SK-N-SH (cell line): ENCODE measurements around the gene PGGHG. TPM values are rescaled to one million over a fixed set of nuclear protein-coding genes. Genes with fewer than 3 reads are reported as not detected.
A peak's percentile ranks its signal among the peaks of the same experiment; 100 is the strongest.

Experiments used
- CTCF ChIA-PET: fragments of 300-600, 350-600 bp; formaldehyde crosslinking; extraction: SDS; loops from one replicate; lab custom pipeline; 2021; lab: Yijun Ruan, JAX
- POLR2A ChIA-PET: fragments of 350-600 bp; sonication (Branson Sonifier 250); formaldehyde crosslinking; extraction: SDS; loops from one replicate; lab custom pipeline; 2020; ENCODE audit warnings: antibody characterized with exemption, inconsistent platforms; lab: Yijun Ruan, JAX
- DNase-seq: peaks from one replicate; pipeline ENCODE4 v3.0.0; 2012
- H2AFZ ChIP-seq: fragments of 200-600 bp; sonication (generic); 2 replicates; pipeline ENCODE4 v1.8.1; 2016; ENCODE audit warnings: antibody characterized with exemption, mild to moderate bottlenecking, low read depth
- H3F3A ChIP-seq: fragments of 200-600 bp; sonication (generic); replicated peaks from 2 replicates; pipeline ENCODE3; 2016; ENCODE audit warnings: antibody characterized with exemption, mild to moderate bottlenecking; ENCODE audit not compliant: insufficient read depth
- H3K27ac ChIP-seq, 2 experiments: fragments of 200-500 bp in 1 of 2; fragments of 200-600 bp in 1 of 2; sonication (Bioruptor generic) in 1 of 2; sonication (generic), shearing (Covaris generic) in 1 of 2; 2 replicates each; pipeline versions ENCODE4 v1.5.1 to v1.6.1; 2014 to 2016; ENCODE audit warnings: low read depth in 2 of 2, inconsistent platforms in 1 of 2, low read length in 1 of 2, mild to moderate bottlenecking in 1 of 2, mixed read lengths in 1 of 2
- H3K27me3 ChIP-seq: fragments of 200-600 bp; sonication (generic), shearing (Covaris generic); 2 replicates; pipeline ENCODE4 v1.6.1; 2016; ENCODE audit warnings: mixed run types; ENCODE audit not compliant: insufficient read depth
- H3K36me3 ChIP-seq, 2 experiments: fragments of 200-500 bp in 1 of 2; fragments of 200-600 bp in 1 of 2; sonication (Bioruptor generic) in 1 of 2; sonication (generic) in 1 of 2; replicated peaks in 1 of 2; 2 replicates each; pipeline versions ENCODE3 to v1.5.1; 2014 to 2016; ENCODE audit warnings: low read length in 1 of 2, mild to moderate bottlenecking in 1 of 2; ENCODE audit not compliant: insufficient read depth in 2 of 2, control insufficient read depth in 1 of 2
- H3K4me1 ChIP-seq, 2 experiments: fragments of 200-500 bp in 1 of 2; fragments of 200-600 bp in 1 of 2; sonication (Bioruptor generic) in 1 of 2; sonication (generic), shearing (Covaris generic) in 1 of 2; 2 replicates each; pipeline versions ENCODE4 v1.5.1 to v1.6.1; 2014 to 2016; ENCODE audit warnings: low read depth in 1 of 2, low read length in 1 of 2, mixed run types in 1 of 2; ENCODE audit not compliant: insufficient read depth in 2 of 2, control insufficient read depth in 1 of 2
- H3K4me2 ChIP-seq: fragments of 200-600 bp; sonication (generic), shearing (Covaris generic); 2 replicates; pipeline ENCODE4 v1.6.1; 2017; ENCODE audit warnings: mixed run types
- H3K4me3 ChIP-seq, 2 experiments: fragments of 200-500 bp in 1 of 2; fragments of 200-600 bp in 1 of 2; sonication (Bioruptor generic) in 1 of 2; sonication (generic), shearing (Covaris generic) in 1 of 2; 2 replicates each; pipeline versions ENCODE4 v1.5.1 to v1.8.1; 2014 to 2016; ENCODE audit warnings: low read depth in 2 of 2, inconsistent platforms in 1 of 2, low read length in 1 of 2, mild to moderate bottlenecking in 1 of 2, mixed read lengths in 1 of 2, moderate library complexity in 1 of 2
- H3K79me2 ChIP-seq: fragments of 200-600 bp; sonication (generic); 2 replicates; pipeline ENCODE4 v1.8.1; 2017; ENCODE audit warnings: mild to moderate bottlenecking; ENCODE audit not compliant: insufficient read depth
- H3K9ac ChIP-seq: fragments of 200-600 bp; sonication (generic); 2 replicates; pipeline ENCODE4 v1.6.1; 2017; ENCODE audit warnings: mixed run types
- H3K9me2 ChIP-seq: fragments of 200-600 bp; sonication (generic); 2 replicates; pipeline ENCODE4 v1.6.1; 2017; ENCODE audit warnings: mixed run types
- H3K9me3 ChIP-seq: fragments of 200-600 bp; sonication (generic); 2 replicates; pipeline ENCODE4 v1.6.1; 2017; ENCODE audit warnings: mixed run types, mild to moderate bottlenecking, moderate library complexity
- H4K20me1 ChIP-seq: fragments of 200-600 bp; sonication (generic); 2 replicates; pipeline ENCODE4 v1.6.1; 2017; ENCODE audit warnings: mild to moderate bottlenecking, mixed run types; ENCODE audit not compliant: insufficient read depth
- CTCF ChIP-seq: fragments of 200-600 bp; sonication (generic); IDR thresholded peaks from 2 replicates; pipeline ENCODE4 v1.6.1; 2017; ENCODE audit warnings: antibody characterized with exemption, mild to moderate bottlenecking, moderate library complexity
- FOSL2 ChIP-seq: IDR thresholded peaks from 2 replicates; pipeline ENCODE4 v1.4.0; 2012; ENCODE audit warnings: low read depth, mild to moderate bottlenecking, moderate library complexity, borderline replicate concordance
- FOXJ3 ChIP-seq: sonication (generic); formaldehyde crosslinking; IDR thresholded peaks from 2 replicates; pipeline ENCODE4 v1.5.1; 2020; ENCODE audit warnings: mild to moderate bottlenecking, missing genetic modification reagents
- FOXM1 ChIP-seq: IDR thresholded peaks from 2 replicates; pipeline ENCODE4 v1.4.0; 2012; ENCODE audit warnings: low read depth, mild to moderate bottlenecking
- GABPA ChIP-seq: IDR thresholded peaks from 2 replicates; pipeline ENCODE4 v1.4.0; 2012; ENCODE audit warnings: low read depth, mild to moderate bottlenecking
- GATA2 ChIP-seq: sonication (generic); formaldehyde crosslinking; IDR thresholded peaks from 2 replicates; pipeline ENCODE4 v1.5.0; 2020; ENCODE audit warnings: mild to moderate bottlenecking, missing genetic modification reagents
- MAX ChIP-seq: IDR thresholded peaks from 2 replicates; pipeline ENCODE4 v1.4.0; 2012; ENCODE audit warnings: low read depth
- NFIC ChIP-seq: IDR thresholded peaks from 2 replicates; pipeline ENCODE4 v1.4.0; 2012; ENCODE audit warnings: borderline replicate concordance
- PBX3 ChIP-seq: IDR thresholded peaks from 2 replicates; pipeline ENCODE4; 2012
- POLR2AphosphoS5 ChIP-seq: IDR thresholded peaks from 2 replicates; pipeline ENCODE4 v1.6.1; 2012; ENCODE audit warnings: low read depth, low read length
- RAD21 ChIP-seq: IDR thresholded peaks from 2 replicates; pipeline ENCODE4 v1.6.1; 2012; ENCODE audit warnings: mild to moderate bottlenecking, low read length
- SIN3A ChIP-seq: IDR thresholded peaks from 2 replicates; pipeline ENCODE4 v1.6.1; 2012; ENCODE audit warnings: low read depth, mild to moderate bottlenecking, low read length, moderate library complexity, borderline replicate concordance
- TCF12 ChIP-seq: IDR thresholded peaks from 2 replicates; pipeline ENCODE4 v1.4.0; 2012
- TEAD4 ChIP-seq: IDR thresholded peaks from 2 replicates; pipeline ENCODE4 v1.4.0; 2012; ENCODE audit warnings: mild to moderate bottlenecking, borderline replicate concordance; ENCODE audit not compliant: insufficient read depth
- ZBTB33 ChIP-seq: IDR thresholded peaks from 2 replicates; pipeline ENCODE4 v1.4.0; 2012; ENCODE audit warnings: low read depth, borderline replicate concordance
- WGBS: methylation state at CpG from one replicate; pipeline ENCODE4 v1.1.6; 2017; ENCODE audit warnings: low lambda C conversion rate; 5-methylcytosine and 5-hydroxymethylcytosine counted together
- polyA plus RNA-seq, 3 experiments: library from polyadenylated mRNA; depleted of rRNA; stranded (reverse); fragments of >200 nt; gene quantifications; 2 replicates each; pipeline ENCODE4 v1.2.3, GENCODE V29; 2012

PGGHG gene
- polyA plus RNA-seq, 1 of the 3 experiments (the other 2 are of a cell fraction) = 19.9 TPM

- POLR2A ChIA-PET = no interaction called here
Measured at GRCh38 chr11:257766-258493, 31.0 kb upstream of the PGGHG start.

GRCh38 chr11:259413-259812 lies 29.5 kb upstream of the PGGHG start:
- ChIA-PET CTCF (interaction anchor here (1.7 kb wide), 1 partner anchor 9 kb away, joined by 5 read pairs; no protein-coding TSS in a partner anchor), POLR2A (no interaction called here)
- no peaks in the 10 kb centered on the region for H3K27me3 ChIP-seq
- no peaks in the 10 kb centered on the region for H4K20me1 ChIP-seq
- no peak for TF ChIP-seq CTCF
- TF ChIP-seq NFIC = no peak
- TF ChIP-seq GABPA = no peak
- TF ChIP-seq FOSL2 = no peak
- no peak for TF ChIP-seq FOXM1
- no peak for TF ChIP-seq MAX
- no peak for TF ChIP-seq GATA2 (CRISPR knock-in tag)
- no peak for TF ChIP-seq FOXJ3 (CRISPR knock-in tag)
- no peak for TF ChIP-seq POLR2AphosphoS5
- TF ChIP-seq TCF12 = no peak
- no peak for TF ChIP-seq SIN3A
- no peak for TF ChIP-seq PBX3
- no peak for TF ChIP-seq TEAD4
- no peaks in the 10 kb centered on the region for H3K79me2 ChIP-seq
- no peak overlapping the region for H2AFZ ChIP-seq
- no peaks in the 10 kb centered on the region for H3K9me3 ChIP-seq
- H3F3A ChIP-seq = peaks cover 8% of the 10 kb centered on the region
- H3K4me3 ChIP-seq = no peak overlapping the region
- no peaks in the 10 kb centered on the region for H3K4me1 ChIP-seq
- no peak for DNase-seq
- H3K9ac ChIP-seq = no peak overlapping the region
- WGBS = 65% methylated on average over 10 of the region's 10 CpGs
- H3K27ac ChIP-seq = no peak overlapping the region
- no peak overlapping the region for H3K4me2 ChIP-seq
- H3K36me3 ChIP-seq = no peaks in the 10 kb centered on the region
- H3K9me2 ChIP-seq = no peaks in the 10 kb centered on the region

More at GRCh38 chr11:257766-258493, 31.0 kb upstream of the PGGHG start:
- DNase-seq = no peak
- TF ChIP-seq ZBTB33 (no peak), RAD21 (0 out of 2 replicates have a peak, but pooled peaks have one; percentile 11), GATA2 (CRISPR knock-in tag) (no peak)
- Histone ChIP-seq H3K4me1 (no peaks in the 10 kb centered on the region), H3K27me3 (no peaks in the 10 kb centered on the region), H3K9me2 (no peaks in the 10 kb centered on the region), H3K4me3 (no peak overlapping the region), H3K79me2 (no peaks in the 10 kb centered on the region), H3K9me3 (no peaks in the 10 kb centered on the region), H3K9ac (no peak overlapping the region), H2AFZ (no peak overlapping the region), H3K4me2 (no peak overlapping the region), H3K36me3 (peaks cover 0 to 7% of the 10 kb centered on the region in 2 experiments), H3F3A (peaks cover 8% of the 10 kb centered on the region), H4K20me1 (no peaks in the 10 kb centered on the region), H3K27ac (no peak overlapping the region)
- CTCF ChIA-PET = interaction anchor here (1.5 kb wide), 1 partner anchor 191 kb away, joined by 4 read pairs; no protein-coding TSS in a partner anchor
- WGBS = 75% methylated on average over 15 of the region's 15 CpGs
